Lower leg skin (tissue), 3 donors: ENCODE data around the gene MRPL10.

Experiments used
- CTCF ChIP-seq, 3 donors: fragments of 450-650 bp; IDR thresholded peaks; one replicate each; pipeline ENCODE4 v1.5.1; 2016; ENCODE audit warnings: antibody characterized with exemption in 3 of 3, mild to moderate bottlenecking in 3 of 3, moderate library complexity in 2 of 3
- POLR2A ChIP-seq, 2 donors: fragments of 450-650 bp; IDR thresholded peaks; one replicate each; pipeline ENCODE4 v1.6.1; 2016 to 2017; ENCODE audit warnings: antibody characterized with exemption in 2 of 2, mild to moderate bottlenecking in 1 of 2, moderate library complexity in 1 of 2

GRCh38 chr17:47846716-47847340 lies 15.5 kb upstream of the MRPL10 start:
- TF ChIP-seq POLR2A (IDR thresholded peaks at IDR 0.05) (no peak), CTCF (IDR thresholded peaks at IDR 0.05) (no peak)
